Natural killer cell (primary cell): ENCODE data around the gene CEP128. TPM values are rescaled to one million over a fixed set of nuclear protein-coding genes. Genes with fewer than 3 reads are reported as not detected.

ENCODE experiments used
- ATAC-seq, 3 donors: fragments of 150-1000 bp in 2 of 3; fragments of 200-7000 bp in 1 of 3; cut with Tn5 transposase; 1 replicate in 1 of 3; 2 replicates in 2 of 3; pipeline ENCODE4 v1.10.0; 2021; ENCODE audit warnings: mild to moderate bottlenecking in 2 of 3, moderate library complexity in 2 of 3
- DNase-seq, 2 donors: peaks; one replicate each; pipeline versions ENCODE4 v3.0.0 to v3.0.0-alpha.2; 2013 to 2021; ENCODE audit warnings: mixed read lengths in 1 of 2
- H3K27ac ChIP-seq: one replicate; pipeline ENCODE4 v1.5.1; 2013; ENCODE audit warnings: mild to moderate bottlenecking, low read length
- H3K27me3 ChIP-seq: one replicate; pipeline ENCODE4 v1.6.1; 2013; ENCODE audit warnings: low read length; ENCODE audit not compliant: control insufficient read depth, insufficient read depth
- H3K36me3 ChIP-seq: one replicate; pipeline ENCODE4 v1.6.1; 2013; ENCODE audit warnings: low read length; ENCODE audit not compliant: control insufficient read depth, insufficient read depth
- H3K4me1 ChIP-seq: one replicate; pipeline ENCODE4 v1.6.1; 2013; ENCODE audit warnings: low read length; ENCODE audit not compliant: control insufficient read depth, insufficient read depth
- H3K4me3 ChIP-seq: one replicate; pipeline ENCODE4 v1.5.1; 2013; ENCODE audit warnings: low read length
- H3K9me3 ChIP-seq: one replicate; pipeline ENCODE4 v1.6.1; 2013; ENCODE audit warnings: low read length; ENCODE audit not compliant: control insufficient read depth, insufficient read depth
- H3K27ac Mint-ChIP-seq, 2 donors: one replicate each; pipeline ENCODE4 v1.8.0; 2022; ENCODE audit warnings: mild to moderate bottlenecking in 2 of 2, mixed read lengths in 2 of 2, moderate library complexity in 1 of 2
- H3K27me3 Mint-ChIP-seq, 2 donors: one replicate each; pipeline ENCODE4 v1.8.0; 2022; ENCODE audit warnings: low read depth in 2 of 2, mixed read lengths in 2 of 2
- H3K36me3 Mint-ChIP-seq: one replicate; pipeline ENCODE4 v1.8.0; 2022; ENCODE audit warnings: mixed read lengths
- H3K4me1 Mint-ChIP-seq, 2 donors: one replicate each; pipeline ENCODE4 v1.8.0; 2022; ENCODE audit warnings: mixed read lengths in 2 of 2
- H3K4me3 Mint-ChIP-seq: one replicate; pipeline ENCODE4 v1.8.0; 2022; ENCODE audit warnings: mild to moderate bottlenecking, moderate library complexity, mixed read lengths
- H3K9me3 Mint-ChIP-seq, 2 donors: one replicate each; pipeline ENCODE4 v1.8.0; 2022; ENCODE audit warnings: mixed read lengths in 2 of 2
- WGBS: methylation state at CpG from one replicate; pipeline ENCODE4 v1.1.7; 2013; ENCODE audit warnings: missing lambda C conversion rate; ENCODE audit not compliant: insufficient coverage; 5-methylcytosine and 5-hydroxymethylcytosine counted together
- intact Hi-C: fragments of 100-400 bp; cut with micrococcal nuclease; formaldehyde crosslinking; loops from one replicate; pipeline ENCODE4 v1.14.2; 2022
- total RNA-seq, 4 donors: library from RNA; stranded (reverse); fragments of 120-200 nt in 1 of 4; gene quantifications; one replicate each; pipeline versions ENCODE4 v1.2.3 to v1.2.4, GENCODE V29; 2013 to 2022
- TF ChIP-seq, protein P1 (sequence below): fragments of 200-600 bp; IDR thresholded peaks from one replicate; pipeline ENCODE4 v1.8.0; 2022; ENCODE audit warnings: antibody characterized with exemption

The CEP128 gene
- total RNA-seq, 3 donors from 2014 or later (not counting 1 experiment from before 2014, with no cell fraction given): 14.4 to 16.7 (median 15.6) TPM

DNA sequence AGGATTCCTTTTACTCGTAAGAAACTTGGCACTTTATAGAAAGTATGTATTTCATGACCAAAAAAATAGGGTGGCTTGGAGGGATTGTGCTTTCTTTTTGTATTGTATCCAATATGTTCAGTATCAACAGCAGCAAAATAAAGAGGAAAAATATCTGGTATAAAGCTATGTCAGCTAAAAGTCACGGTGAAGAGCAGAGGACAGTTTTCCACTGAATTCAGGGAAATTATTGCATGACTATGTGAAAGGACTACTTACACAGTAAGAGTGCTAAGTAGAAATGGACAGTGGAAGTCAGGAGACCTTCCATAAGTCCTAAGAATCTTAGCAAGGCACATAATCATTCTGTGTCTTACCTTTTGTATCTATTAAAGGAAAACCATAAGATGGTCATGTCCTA lies 33.1 kb upstream of the CEP128 start:
- no peak overlapping the region for H3K27ac ChIP-seq
- Mint-ChIP-seq H3K9me3 (no peaks in the 10 kb centered on the region), H3K27me3 (peaks cover 3 to 6% of the 10 kb centered on the region in 2 donors), H3K36me3 (no peaks in the 10 kb centered on the region), H3K4me1 (no peaks in the 10 kb centered on the region), H3K27ac (no peak overlapping the region), H3K4me3 (no peak overlapping the region)
- H3K9me3 ChIP-seq: no peaks in the 10 kb centered on the region
- 100% methylated on average over 2 of the region's 2 CpGs for WGBS
- DNase-seq: no peak
- H3K4me3 ChIP-seq: no peak overlapping the region
- no peak for ATAC-seq
- TF ChIP-seq, protein P1, sequence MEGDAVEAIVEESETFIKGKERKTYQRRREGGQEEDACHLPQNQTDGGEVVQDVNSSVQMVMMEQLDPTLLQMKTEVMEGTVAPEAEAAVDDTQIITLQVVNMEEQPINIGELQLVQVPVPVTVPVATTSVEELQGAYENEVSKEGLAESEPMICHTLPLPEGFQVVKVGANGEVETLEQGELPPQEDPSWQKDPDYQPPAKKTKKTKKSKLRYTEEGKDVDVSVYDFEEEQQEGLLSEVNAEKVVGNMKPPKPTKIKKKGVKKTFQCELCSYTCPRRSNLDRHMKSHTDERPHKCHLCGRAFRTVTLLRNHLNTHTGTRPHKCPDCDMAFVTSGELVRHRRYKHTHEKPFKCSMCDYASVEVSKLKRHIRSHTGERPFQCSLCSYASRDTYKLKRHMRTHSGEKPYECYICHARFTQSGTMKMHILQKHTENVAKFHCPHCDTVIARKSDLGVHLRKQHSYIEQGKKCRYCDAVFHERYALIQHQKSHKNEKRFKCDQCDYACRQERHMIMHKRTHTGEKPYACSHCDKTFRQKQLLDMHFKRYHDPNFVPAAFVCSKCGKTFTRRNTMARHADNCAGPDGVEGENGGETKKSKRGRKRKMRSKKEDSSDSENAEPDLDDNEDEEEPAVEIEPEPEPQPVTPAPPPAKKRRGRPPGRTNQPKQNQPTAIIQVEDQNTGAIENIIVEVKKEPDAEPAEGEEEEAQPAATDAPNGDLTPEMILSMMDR: no peak
- H3K27me3 ChIP-seq: peaks cover 2% of the 10 kb centered on the region
- H3K36me3 ChIP-seq: no peaks in the 10 kb centered on the region
- intact Hi-C loops: no loop called here
- peaks cover 3% of the 10 kb centered on the region for H3K4me1 ChIP-seq

DNA sequence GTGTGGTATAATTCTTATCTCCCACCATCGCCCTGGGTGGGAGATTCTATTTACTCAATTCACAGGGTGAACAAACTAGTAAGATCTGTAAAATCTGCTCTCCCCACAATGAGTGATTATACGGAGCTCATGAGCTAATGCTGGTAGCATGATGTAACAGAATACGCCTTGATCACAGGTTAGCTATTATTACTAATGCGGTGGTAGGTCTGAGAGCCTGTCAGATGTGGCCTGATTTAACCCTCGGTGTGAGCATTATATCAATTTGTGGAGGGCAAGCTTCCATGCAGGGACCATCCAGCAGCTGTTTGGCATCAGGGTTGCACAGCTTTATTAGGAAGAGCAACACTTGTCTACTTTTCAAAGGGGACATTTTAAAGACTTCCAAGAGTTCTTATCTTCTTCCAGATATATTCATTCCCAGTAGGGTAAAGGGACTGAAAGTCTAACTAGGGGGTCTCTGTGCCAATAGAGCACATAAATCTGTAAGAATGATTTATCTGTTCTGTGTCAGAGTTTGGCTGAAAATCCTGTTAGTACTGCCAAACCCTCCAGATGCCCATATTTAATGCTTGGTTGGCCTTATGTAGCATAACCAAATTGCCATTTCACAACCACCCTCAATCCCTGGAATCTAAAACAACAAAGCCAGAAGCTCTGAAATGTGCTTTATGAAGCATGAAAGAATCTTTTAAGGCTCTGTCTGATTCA lies 32.5 kb upstream of the CEP128 start:
- WGBS: 72% methylated on average over 4 of the region's 5 CpGs
- Histone ChIP-seq H3K4me1 (peaks cover 3% of the 10 kb centered on the region), H3K9me3 (no peaks in the 10 kb centered on the region), H3K27ac (no peak overlapping the region), H3K27me3 (peaks cover 2% of the 10 kb centered on the region), H3K36me3 (no peaks in the 10 kb centered on the region), H3K4me3 (no peak overlapping the region)
- TF ChIP-seq, protein P1: no peak
- ATAC-seq (no peak), DNase-seq (peak in 1 of 2 donors; percentile 36)
- H3K36me3 Mint-ChIP-seq: no peaks in the 10 kb centered on the region
- H3K4me1 Mint-ChIP-seq: no peaks in the 10 kb centered on the region
- intact Hi-C loops: no loop called here
- H3K4me3 Mint-ChIP-seq: no peak overlapping the region
- no peak overlapping the region for H3K27ac Mint-ChIP-seq
- H3K9me3 Mint-ChIP-seq: no peaks in the 10 kb centered on the region
- peaks cover 3 to 6% of the 10 kb centered on the region in 2 donors for H3K27me3 Mint-ChIP-seq

DNA sequence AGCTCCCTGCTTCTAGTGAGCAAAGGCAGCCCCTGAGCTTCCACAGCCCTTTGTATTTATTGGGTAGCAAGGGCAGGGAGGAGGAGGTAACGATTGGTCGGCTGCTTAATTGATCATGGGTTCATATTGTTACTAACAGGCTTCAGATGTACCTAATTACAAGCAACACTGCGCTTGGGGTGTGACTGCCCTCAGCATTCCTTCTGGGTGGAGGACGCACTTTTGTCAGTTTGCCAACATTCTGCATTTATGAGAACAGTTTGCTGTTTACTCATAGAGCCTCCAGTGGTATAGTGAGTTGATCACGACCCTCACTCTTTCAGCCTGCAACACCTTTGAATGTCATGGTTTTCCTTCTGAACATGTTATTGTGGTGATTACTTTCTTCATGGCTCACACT lies 23.5 kb upstream of the CEP128 start:
- H3K27ac Mint-ChIP-seq: no peak overlapping the region
- peaks cover 7 to 17% of the 10 kb centered on the region in 2 donors for H3K27me3 Mint-ChIP-seq
- no peaks in the 10 kb centered on the region for H3K36me3 Mint-ChIP-seq
- Histone ChIP-seq H3K4me3 (no peak overlapping the region), H3K27me3 (no peaks in the 10 kb centered on the region), H3K4me1 (peaks cover 2% of the 10 kb centered on the region), H3K36me3 (no peaks in the 10 kb centered on the region), H3K27ac (no peak overlapping the region), H3K9me3 (no peaks in the 10 kb centered on the region)
- H3K9me3 Mint-ChIP-seq: no peaks in the 10 kb centered on the region
- TF ChIP-seq, protein P1: no peak
- intact Hi-C loops: no loop called here
- H3K4me3 Mint-ChIP-seq: no peak overlapping the region
- WGBS: 72% methylated on average over 5 of the region's 5 CpGs
- DNase-seq (no peak), ATAC-seq (no peak)
- H3K4me1 Mint-ChIP-seq: peaks cover 3 to 5% of the 10 kb centered on the region in 2 donors

DNA sequence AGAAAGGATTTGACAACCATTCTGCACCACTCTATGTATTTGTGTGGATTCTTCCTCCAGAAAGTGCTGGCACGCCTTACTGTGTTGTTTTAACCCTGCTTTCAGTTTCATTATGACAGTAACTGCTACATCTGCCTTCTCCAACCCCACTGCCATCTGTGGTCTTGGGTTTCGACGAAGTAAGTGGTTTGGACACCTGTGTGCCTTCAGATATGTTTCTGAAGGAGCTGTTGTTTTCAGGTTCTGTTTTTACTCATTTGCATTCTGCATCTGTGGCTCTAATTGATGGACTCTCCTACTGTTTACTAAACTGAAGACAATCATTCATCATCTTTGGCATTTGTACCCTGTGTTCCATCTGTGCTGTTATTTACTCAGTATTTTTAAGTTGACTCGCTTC lies 18.0 kb upstream of the CEP128 start:
- Mint-ChIP-seq H3K9me3 (no peaks in the 10 kb centered on the region), H3K4me3 (peak overlapping the region; percentile 72), H3K27me3 (peaks cover 16 to 17% of the 10 kb centered on the region in 2 donors), H3K4me1 (peaks cover 29 to 30% of the 10 kb centered on the region in 2 donors), H3K27ac (peak overlapping the region; percentile 83 to 86), H3K36me3 (no peaks in the 10 kb centered on the region)
- DNase-seq: peak; percentile 26 to 78
- ATAC-seq: peak; percentile 83 to 85 (median 85)
- Histone ChIP-seq H3K36me3 (no peaks in the 10 kb centered on the region), H3K4me3 (no peak overlapping the region), H3K4me1 (peaks cover 18% of the 10 kb centered on the region), H3K9me3 (no peaks in the 10 kb centered on the region), H3K27me3 (peaks cover 7% of the 10 kb centered on the region), H3K27ac (peak overlapping the region; percentile 34)
- TF ChIP-seq, protein P1: no peak
- intact Hi-C loops: no loop called here
- 0% methylated on average over 3 of the region's 4 CpGs for WGBS
